ENCODE measurements around the gene CAPN7.

CAPN7 gene

GRCh38 chr3:15204005-15204404, 2.0 kb upstream of the CAPN7 start:
- Histone ChIP-seq H3K9ac (ENCODE audit: low read depth, low read length) (no peak overlapping the region), H3K27ac (ENCODE audit: low read length) (no peak overlapping the region), H3K36me3 (ENCODE audit: insufficient read depth, low read depth, low read length) (no peaks in the 10 kb centered on the region), H3K4me1 (ENCODE audit: insufficient read depth, low read length) (0 out of 2 replicates have a peak, but pooled peaks cover 2% of the 10 kb centered on the region), H3K4me3 (ENCODE audit: low read length) (no peak overlapping the region), H3K9me3 (ENCODE audit: insufficient read depth, low read depth, low read length) (no peaks in the 10 kb centered on the region), H3K27me3 (ENCODE audit: insufficient read depth, low read length) (no peaks in the 10 kb centered on the region)

- peaks cover 1% of the 10 kb centered on the region; the same call in 1 of the 2 replicates for H3K36me3 ChIP-seq (ENCODE audit: insufficient read depth, low read depth, low read length)
- peak overlapping the region; percentile 22; the same call in 1 of the 2 replicates for H3K9ac ChIP-seq (ENCODE audit: low read depth, low read length)
- H3K27me3 ChIP-seq (ENCODE audit: insufficient read depth, low read length), result no peaks in the 10 kb centered on the region
- no peak overlapping the region for H3K27ac ChIP-seq (ENCODE audit: low read length)
- 0 out of 2 replicates have a peak, but pooled peaks cover 2% of the 10 kb centered on the region for H3K4me1 ChIP-seq (ENCODE audit: insufficient read depth, low read length)
- H3K4me3 ChIP-seq (ENCODE audit: low read length), result peak overlapping the region; percentile 88
- H3K9me3 ChIP-seq (ENCODE audit: insufficient read depth, low read depth, low read length), result no peaks in the 10 kb centered on the region
Measured at GRCh38 chr3:15205482-15205933, 538 bp upstream of the CAPN7 start.

GRCh38 chr3:15206662-15207576, 873 bp downstream of the CAPN7 start:
- H3K4me1 ChIP-seq (ENCODE audit: insufficient read depth, low read length), result 0 out of 2 replicates have a peak, but pooled peaks cover 2% of the 10 kb centered on the region

GRCh38 chr3:15207836-15208504, 1.9 kb downstream of the CAPN7 start:
- Histone ChIP-seq H3K36me3 (ENCODE audit: insufficient read depth, low read depth, low read length) (peaks cover 18% of the 10 kb centered on the region; the same call in 1 of the 2 replicates), H3K27me3 (ENCODE audit: insufficient read depth, low read length) (no peaks in the 10 kb centered on the region), H3K9me3 (ENCODE audit: insufficient read depth, low read depth, low read length) (no peaks in the 10 kb centered on the region), H3K4me1 (ENCODE audit: insufficient read depth, low read length) (0 out of 2 replicates have a peak, but pooled peaks cover 2% of the 10 kb centered on the region), H3K27ac (ENCODE audit: low read length) (no peak overlapping the region), H3K9ac (ENCODE audit: low read depth, low read length) (no peak overlapping the region), H3K4me3 (ENCODE audit: low read length) (peak overlapping the region; percentile 88; the same call in 1 of the 2 replicates)

More at GRCh38 chr3:15206662-15207576, 873 bp downstream of the CAPN7 start:
- Histone ChIP-seq H3K4me3 (ENCODE audit: low read length) (peak overlapping the region; percentile 88), H3K9ac (ENCODE audit: low read depth, low read length) (peak overlapping the region; percentile 78), H3K27ac (ENCODE audit: low read length) (no peak overlapping the region), H3K9me3 (ENCODE audit: insufficient read depth, low read depth, low read length) (no peaks in the 10 kb centered on the region), H3K36me3 (ENCODE audit: insufficient read depth, low read depth, low read length) (peaks cover 7% of the 10 kb centered on the region; the same call in 1 of the 2 replicates), H3K27me3 (ENCODE audit: insufficient read depth, low read length) (no peaks in the 10 kb centered on the region)

GRCh38 chr3:15211937-15212336, 5.9 kb downstream of the CAPN7 start:
- H3K27ac ChIP-seq (ENCODE audit: low read length), result no peak overlapping the region
- peaks cover 39% of the 10 kb centered on the region for H3K36me3 ChIP-seq (ENCODE audit: insufficient read depth, low read depth, low read length)
- no peak overlapping the region for H3K9ac ChIP-seq (ENCODE audit: low read depth, low read length)

GRCh38 chr3:15214758-15215157, 8.7 kb downstream of the CAPN7 start:
- Histone ChIP-seq H3K9ac (ENCODE audit: low read depth, low read length) (no peak overlapping the region), H3K27ac (ENCODE audit: low read length) (no peak overlapping the region), H3K36me3 (ENCODE audit: insufficient read depth, low read depth, low read length) (peaks cover 61% of the 10 kb centered on the region), H3K27me3 (ENCODE audit: insufficient read depth, low read length) (no peaks in the 10 kb centered on the region), H3K9me3 (ENCODE audit: insufficient read depth, low read depth, low read length) (no peaks in the 10 kb centered on the region), H3K4me3 (ENCODE audit: low read length) (no peak overlapping the region), H3K4me1 (ENCODE audit: insufficient read depth, low read length) (no peaks in the 10 kb centered on the region)

More at GRCh38 chr3:15211937-15212336, 5.9 kb downstream of the CAPN7 start:
- no peak overlapping the region for H3K4me3 ChIP-seq (ENCODE audit: low read length)
- H3K4me1 ChIP-seq (ENCODE audit: insufficient read depth, low read length), result 0 out of 2 replicates have a peak, but pooled peaks cover 2% of the 10 kb centered on the region
- no peaks in the 10 kb centered on the region for H3K27me3 ChIP-seq (ENCODE audit: insufficient read depth, low read length)
- H3K9me3 ChIP-seq (ENCODE audit: insufficient read depth, low read depth, low read length), result no peaks in the 10 kb centered on the region

- H3K9me3 ChIP-seq (ENCODE audit: insufficient read depth, low read depth, low read length), result no peaks in the 10 kb centered on the region
- H3K4me1 ChIP-seq (ENCODE audit: insufficient read depth, low read length), result no peaks in the 10 kb centered on the region
- H3K27me3 ChIP-seq (ENCODE audit: insufficient read depth, low read length), result no peaks in the 10 kb centered on the region
- H3K9ac ChIP-seq (ENCODE audit: low read depth, low read length), result no peak overlapping the region
- peaks cover 67% of the 10 kb centered on the region for H3K36me3 ChIP-seq (ENCODE audit: insufficient read depth, low read depth, low read length)
- H3K4me3 ChIP-seq (ENCODE audit: low read length), result no peak overlapping the region
- H3K27ac ChIP-seq (ENCODE audit: low read length), result no peak overlapping the region
Measured at GRCh38 chr3:15215996-15216395, 9.9 kb downstream of the CAPN7 start.

GRCh38 chr3:15216501-15216900, 10.5 kb downstream of the CAPN7 start:
- no peaks in the 10 kb centered on the region for H3K4me1 ChIP-seq (ENCODE audit: insufficient read depth, low read length)
- no peak overlapping the region for H3K27ac ChIP-seq (ENCODE audit: low read length)
- no peaks in the 10 kb centered on the region for H3K27me3 ChIP-seq (ENCODE audit: insufficient read depth, low read length)
- no peak overlapping the region for H3K9ac ChIP-seq (ENCODE audit: low read depth, low read length)
- no peak overlapping the region for H3K4me3 ChIP-seq (ENCODE audit: low read length)
- H3K36me3 ChIP-seq (ENCODE audit: insufficient read depth, low read depth, low read length), result peaks cover 68% of the 10 kb centered on the region
- no peaks in the 10 kb centered on the region for H3K9me3 ChIP-seq (ENCODE audit: insufficient read depth, low read depth, low read length)

GRCh38 chr3:15217011-15217671, 11.1 kb downstream of the CAPN7 start:
- H3K4me3 ChIP-seq (ENCODE audit: low read length), result no peak overlapping the region
- H3K9me3 ChIP-seq (ENCODE audit: insufficient read depth, low read depth, low read length), result no peaks in the 10 kb centered on the region
- no peak overlapping the region for H3K9ac ChIP-seq (ENCODE audit: low read depth, low read length)
- no peak overlapping the region for H3K27ac ChIP-seq (ENCODE audit: low read length)
- peaks cover 72% of the 10 kb centered on the region for H3K36me3 ChIP-seq (ENCODE audit: insufficient read depth, low read depth, low read length)
- no peaks in the 10 kb centered on the region for H3K4me1 ChIP-seq (ENCODE audit: insufficient read depth, low read length)
- no peaks in the 10 kb centered on the region for H3K27me3 ChIP-seq (ENCODE audit: insufficient read depth, low read length)

GRCh38 chr3:15217841-15218267, 11.8 kb downstream of the CAPN7 start:
- Histone ChIP-seq H3K27ac (ENCODE audit: low read length) (no peak overlapping the region), H3K9me3 (ENCODE audit: insufficient read depth, low read depth, low read length) (no peaks in the 10 kb centered on the region), H3K4me3 (ENCODE audit: low read length) (no peak overlapping the region), H3K9ac (ENCODE audit: low read depth, low read length) (no peak overlapping the region), H3K27me3 (ENCODE audit: insufficient read depth, low read length) (no peaks in the 10 kb centered on the region), H3K4me1 (ENCODE audit: insufficient read depth, low read length) (no peaks in the 10 kb centered on the region), H3K36me3 (ENCODE audit: insufficient read depth, low read depth, low read length) (peaks cover 72% of the 10 kb centered on the region)

- no peaks in the 10 kb centered on the region for H3K9me3 ChIP-seq (ENCODE audit: insufficient read depth, low read depth, low read length)
- no peaks in the 10 kb centered on the region for H3K4me1 ChIP-seq (ENCODE audit: insufficient read depth, low read length)
- H3K4me3 ChIP-seq (ENCODE audit: low read length), result no peak overlapping the region
- no peak overlapping the region for H3K27ac ChIP-seq (ENCODE audit: low read length)
- H3K36me3 ChIP-seq (ENCODE audit: insufficient read depth, low read depth, low read length), result peaks cover 67% of the 10 kb centered on the region
- H3K27me3 ChIP-seq (ENCODE audit: insufficient read depth, low read length), result no peaks in the 10 kb centered on the region
- H3K9ac ChIP-seq (ENCODE audit: low read depth, low read length), result no peak overlapping the region
Measured at GRCh38 chr3:15218689-15219088, 12.6 kb downstream of the CAPN7 start.

Measured in iPS-20b (cell line).